Trophoblast cell (in vitro differentiated cells and primary cell): ENCODE results near the gene USF2.

Experiments used
- DNase-seq, 2 donors: peaks; one replicate each; pipeline ENCODE4 v3.0.0-alpha.2; 2016
- H2AFZ ChIP-seq: 2 replicates; pipeline ENCODE4 v1.6.1; 2013; ENCODE audit warnings: low read length, moderate library complexity, mild to moderate bottlenecking; ENCODE audit not compliant: insufficient read depth, poor library complexity
- H2AK5ac ChIP-seq: 2 replicates; pipeline ENCODE4 v1.6.1; 2013; ENCODE audit warnings: mild to moderate bottlenecking, low read length
- H2BK120ac ChIP-seq: 2 replicates; pipeline ENCODE4 v1.6.1; 2013; ENCODE audit warnings: low read length, mild to moderate bottlenecking, moderate library complexity; ENCODE audit not compliant: insufficient read depth, poor library complexity
- H2BK12ac ChIP-seq: 2 replicates; pipeline ENCODE4 v1.6.1; 2013; ENCODE audit warnings: mild to moderate bottlenecking, low read length, moderate library complexity
- H2BK5ac ChIP-seq: 2 replicates; pipeline ENCODE4 v1.6.1; 2013; ENCODE audit warnings: low read length, low read depth, moderate library complexity, mild to moderate bottlenecking; ENCODE audit not compliant: poor library complexity
- H3K14ac ChIP-seq: 2 replicates; pipeline ENCODE4 v1.6.1; 2013; ENCODE audit warnings: mild to moderate bottlenecking, low read length
- H3K18ac ChIP-seq: 2 replicates; pipeline ENCODE4 v1.6.1; 2013; ENCODE audit warnings: mild to moderate bottlenecking, low read length
- H3K23ac ChIP-seq: 2 replicates; pipeline ENCODE4 v1.6.1; 2013; ENCODE audit warnings: low read length
- H3K27ac ChIP-seq: 2 replicates; pipeline ENCODE4 v1.5.1; 2013; ENCODE audit warnings: low read depth, mild to moderate bottlenecking, inconsistent platforms, low read length, moderate library complexity
- H3K27me3 ChIP-seq: 2 replicates; pipeline ENCODE4 v1.6.1; 2013; ENCODE audit warnings: inconsistent platforms, mild to moderate bottlenecking, low read length, moderate library complexity; ENCODE audit not compliant: insufficient read depth
- H3K36me3 ChIP-seq, 2 experiments: 1 replicate in 1 of 2; 2 replicates in 1 of 2; pipeline ENCODE4 v1.6.1; 2013; ENCODE audit warnings: low read length in 2 of 2, mild to moderate bottlenecking in 2 of 2, moderate library complexity in 1 of 2; ENCODE audit not compliant: insufficient read depth in 2 of 2, control insufficient read depth in 1 of 2
- H3K4ac ChIP-seq: 2 replicates; pipeline ENCODE4 v1.6.1; 2013; ENCODE audit warnings: low read depth, mild to moderate bottlenecking, low read length, moderate library complexity
- H3K4me1 ChIP-seq, 2 experiments: 1 replicate in 1 of 2; 2 replicates in 1 of 2; pipeline ENCODE4 v1.6.1; 2013; ENCODE audit warnings: low read length in 2 of 2, mild to moderate bottlenecking in 2 of 2, moderate library complexity in 1 of 2; ENCODE audit not compliant: insufficient read depth in 2 of 2, control insufficient read depth in 1 of 2
- H3K4me2 ChIP-seq: 2 replicates; pipeline ENCODE4 v1.6.1; 2013; ENCODE audit warnings: inconsistent platforms, mild to moderate bottlenecking, low read length, moderate library complexity
- H3K4me3 ChIP-seq: 2 replicates; pipeline ENCODE4 v1.5.1; 2013; ENCODE audit warnings: mild to moderate bottlenecking, low read depth, low read length, inconsistent platforms
- H3K79me1 ChIP-seq: one replicate; pipeline ENCODE4 v1.6.1; 2013; ENCODE audit warnings: low read length
- H3K79me2 ChIP-seq: 2 replicates; pipeline ENCODE4 v1.6.1; 2013; ENCODE audit warnings: low read length, mild to moderate bottlenecking; ENCODE audit not compliant: control insufficient read depth, insufficient read depth, poor library complexity
- H3K9ac ChIP-seq: 2 replicates; pipeline ENCODE4 v1.6.1; 2013; ENCODE audit warnings: mild to moderate bottlenecking, low read length
- H3K9me3 ChIP-seq: 2 replicates; pipeline ENCODE4 v1.6.1; 2013; ENCODE audit warnings: low read depth, mild to moderate bottlenecking, control low read depth, inconsistent platforms, low read length; ENCODE audit not compliant: insufficient read depth
- H4K12ac ChIP-seq: 2 replicates; pipeline ENCODE4 v1.6.1; 2013; ENCODE audit warnings: low read depth, mild to moderate bottlenecking, low read length, moderate library complexity
- H4K8ac ChIP-seq: 2 replicates; pipeline ENCODE4 v1.6.1; 2013; ENCODE audit warnings: low read depth, mild to moderate bottlenecking, low read length, moderate library complexity
- H4K91ac ChIP-seq: one replicate; pipeline ENCODE4 v1.6.1; 2013; ENCODE audit warnings: low read depth, mild to moderate bottlenecking, low read length, moderate library complexity
- WGBS: extraction: QIAGEN DNeasy Blood & Tissue Kit; methylation state at CpG from one replicate; pipeline ENCODE4 v1.1.7; 2013; ENCODE audit warnings: missing lambda C conversion rate; ENCODE audit not compliant: insufficient read length, insufficient coverage; ENCODE audit errors: extremely low coverage; 5-methylcytosine and 5-hydroxymethylcytosine counted together

USF2 gene

GRCh38 chr19:35290381-35291127 is 21.8 kb downstream of the USF2 start:
- WGBS, result no CpG with 5 or more reads among the region's 20 CpGs

GRCh38 chr19:35291259-35291658 is 22.5 kb downstream of the USF2 start:
- no peak overlapping the region for H2BK120ac ChIP-seq
- DNase-seq, result no peak
- H2AFZ ChIP-seq, result no peak overlapping the region
- H3K9me3 ChIP-seq, result no peaks in the 10 kb centered on the region
- H3K27me3 ChIP-seq, result no peaks in the 10 kb centered on the region
- H3K79me1 ChIP-seq, result no peaks in the 10 kb centered on the region
- H4K12ac ChIP-seq, result no peak overlapping the region
- H3K9ac ChIP-seq, result no peak overlapping the region
- no peak overlapping the region for H3K23ac ChIP-seq
- no peaks in the 10 kb centered on the region for H3K36me3 ChIP-seq
- no peak overlapping the region for H2BK12ac ChIP-seq
- no peak overlapping the region for H3K14ac ChIP-seq
- H3K79me2 ChIP-seq, result no peaks in the 10 kb centered on the region
- no peak overlapping the region for H2BK5ac ChIP-seq
- H3K4me2 ChIP-seq, result no peak overlapping the region
- H2AK5ac ChIP-seq, result no peak overlapping the region
- WGBS, result no CpG with 5 or more reads among the region's 6 CpGs
- no peak overlapping the region for H3K4ac ChIP-seq
- H3K27ac ChIP-seq, result no peak overlapping the region
- no peak overlapping the region for H4K91ac ChIP-seq
- peaks cover 0 to 2% of the 10 kb centered on the region in 2 experiments for H3K4me1 ChIP-seq
- no peak overlapping the region for H3K4me3 ChIP-seq
- no peak overlapping the region for H3K18ac ChIP-seq
- no peak overlapping the region for H4K8ac ChIP-seq

More at GRCh38 chr19:35290381-35291127, 21.8 kb downstream of the USF2 start:
- Histone ChIP-seq H3K18ac (no peak overlapping the region), H3K4me3 (no peak overlapping the region), H3K79me2 (no peaks in the 10 kb centered on the region), H3K36me3 (no peaks in the 10 kb centered on the region), H3K14ac (no peak overlapping the region), H2AK5ac (no peak overlapping the region), H4K91ac (no peak overlapping the region), H3K4ac (no peak overlapping the region), H3K4me1 (peaks cover 0 to 2% of the 10 kb centered on the region in 2 experiments), H3K23ac (no peak overlapping the region), H3K27ac (no peak overlapping the region), H4K12ac (no peak overlapping the region), H2BK120ac (no peak overlapping the region), H3K9ac (no peak overlapping the region), H3K4me2 (no peak overlapping the region), H3K79me1 (no peaks in the 10 kb centered on the region), H2AFZ (no peak overlapping the region), H2BK5ac (no peak overlapping the region), H3K27me3 (no peaks in the 10 kb centered on the region), H4K8ac (no peak overlapping the region), H2BK12ac (no peak overlapping the region), H3K9me3 (no peaks in the 10 kb centered on the region)
- DNase-seq, result no peak

- H3K4me1 ChIP-seq, result peaks cover 0 to 2% of the 10 kb centered on the region in 2 experiments
- H3K4me3 ChIP-seq, result peak within 1 kb of the TSS; percentile 6
- H2BK12ac ChIP-seq, result no peak within 1 kb of the TSS
- H3K9me3 ChIP-seq, result no peaks in the 10 kb centered on the region
- no peak within 1 kb of the TSS for H2AK5ac ChIP-seq
- no peak within 1 kb of the TSS for H4K8ac ChIP-seq
- DNase-seq, result no peak
- no peak within 1 kb of the TSS for H2AFZ ChIP-seq
- H4K91ac ChIP-seq, result no peak within 1 kb of the TSS
- H3K4me2 ChIP-seq, result no peak within 1 kb of the TSS
- H3K23ac ChIP-seq, result no peak within 1 kb of the TSS
- H3K79me1 ChIP-seq, result no peaks in the 10 kb centered on the region
- WGBS, result no CpG with 5 or more reads among the region's 12 CpGs
- no peak within 1 kb of the TSS for H3K18ac ChIP-seq
- H3K4ac ChIP-seq, result no peak within 1 kb of the TSS
- no peaks in the 10 kb centered on the region for H3K36me3 ChIP-seq
- H4K12ac ChIP-seq, result no peak within 1 kb of the TSS
- H3K27me3 ChIP-seq, result no peaks in the 10 kb centered on the region
- H2BK5ac ChIP-seq, result no peak within 1 kb of the TSS
- H3K14ac ChIP-seq, result no peak within 1 kb of the TSS
- no peak within 1 kb of the TSS for H3K9ac ChIP-seq
- H3K27ac ChIP-seq, result no peak within 1 kb of the TSS
- H3K79me2 ChIP-seq, result no peaks in the 10 kb centered on the region
- H2BK120ac ChIP-seq, result no peak within 1 kb of the TSS
Measured at GRCh38 chr19:35291916-35292315, 23.2 kb downstream of the USF2 start, which contains the start of gene MAG. MAG (plus strand) TSS chr19:35292161; CDS start chr19:35295409, 3,248 bp downstream.

GRCh38 chr19:35292421-35293362 is 23.9 kb downstream of the USF2 start:
- no peak overlapping the region for H2AFZ ChIP-seq
- H3K14ac ChIP-seq, result no peak overlapping the region
- H2BK12ac ChIP-seq, result no peak overlapping the region
- H3K18ac ChIP-seq, result no peak overlapping the region
- H3K79me2 ChIP-seq, result no peaks in the 10 kb centered on the region
- no peak overlapping the region for H3K9ac ChIP-seq
- H3K27me3 ChIP-seq, result no peaks in the 10 kb centered on the region
- no peak overlapping the region for H2BK120ac ChIP-seq
- H3K4me1 ChIP-seq, result peaks cover 0 to 2% of the 10 kb centered on the region in 2 experiments
- H3K27ac ChIP-seq, result no peak overlapping the region
- no peak overlapping the region for H2AK5ac ChIP-seq
- WGBS, result no CpG with 5 or more reads among the region's 23 CpGs
- H3K36me3 ChIP-seq, result no peaks in the 10 kb centered on the region
- H3K9me3 ChIP-seq, result peaks cover 7% of the 10 kb centered on the region
- H4K12ac ChIP-seq, result no peak overlapping the region
- H2BK5ac ChIP-seq, result no peak overlapping the region
- no peak overlapping the region for H4K8ac ChIP-seq
- H3K4ac ChIP-seq, result no peak overlapping the region
- no peak overlapping the region for H3K23ac ChIP-seq
- no peaks in the 10 kb centered on the region for H3K79me1 ChIP-seq
- no peak overlapping the region for H4K91ac ChIP-seq
- DNase-seq, result no peak
- no peak overlapping the region for H3K4me2 ChIP-seq
- peak overlapping the region; percentile 6 for H3K4me3 ChIP-seq
